SK-N-SH treated with all-trans-retinoic acid at 6 μM for 48 hours (cell line): ENCODE data around the gene ZAR1L.

Experiments
- ATAC-seq: fragments of 200-7000 bp; cut with Tn5 transposase; 3 replicates; pipeline ENCODE4 v1.9.1; 2020; ENCODE audit warnings: mild to moderate bottlenecking, moderate library complexity
- ARNTL ChIP-seq: fragments of 450-650 bp; formaldehyde crosslinking; IDR thresholded peaks from 2 replicates; pipeline ENCODE4 v1.5.0; 2020; ENCODE audit warnings: low read depth, mild to moderate bottlenecking, moderate library complexity, borderline replicate concordance
- CREB5 ChIP-seq: fragments of 250-450 bp; sonication (Bioruptor Pico); IDR thresholded peaks from 2 replicates; pipeline ENCODE4 v1.5.1; 2020; ENCODE audit warnings: low read depth, mild to moderate bottlenecking, moderate library complexity
- CSDC2 ChIP-seq: fragments of 250-450 bp; sonication (Bioruptor Pico); IDR thresholded peaks from 2 replicates; pipeline ENCODE4 v1.5.0; 2020; ENCODE audit warnings: mild to moderate bottlenecking, moderate library complexity
- CSRNP3 ChIP-seq: fragments of 250-450 bp; sonication (Bioruptor Pico); IDR thresholded peaks from 2 replicates; pipeline ENCODE4 v1.5.1; 2021; ENCODE audit warnings: mild to moderate bottlenecking, moderate library complexity
- ESRRG ChIP-seq: fragments of 250-450 bp; sonication (Bioruptor Pico); IDR thresholded peaks from 2 replicates; pipeline ENCODE4 v1.6.1; 2021; ENCODE audit warnings: mild to moderate bottlenecking
- GLIS3 ChIP-seq: fragments of 250-450 bp; sonication (Bioruptor Pico); IDR thresholded peaks from 2 replicates; pipeline ENCODE4 v1.5.0; 2020; ENCODE audit warnings: mild to moderate bottlenecking, moderate library complexity
- ISL1 ChIP-seq: fragments of 250-450 bp; sonication (Bioruptor Pico); IDR thresholded peaks from 2 replicates; pipeline ENCODE4 v2.1.2; 2022; ENCODE audit warnings: mild to moderate bottlenecking, moderate library complexity
- PATZ1 ChIP-seq: fragments of 250-450 bp; sonication (Bioruptor Pico); IDR thresholded peaks from 2 replicates; pipeline ENCODE4 v1.8.0; 2020; ENCODE audit warnings: mild to moderate bottlenecking, moderate library complexity, borderline replicate concordance
- POU6F1 ChIP-seq: fragments of 250-450 bp; sonication (Bioruptor Pico); IDR thresholded peaks from 2 replicates; pipeline ENCODE4 v1.8.0; 2021; ENCODE audit warnings: low read depth, mild to moderate bottlenecking, moderate library complexity, borderline replicate concordance
- PPARA ChIP-seq: fragments of 250-450 bp; sonication (Bioruptor Pico); IDR thresholded peaks from 2 replicates; pipeline ENCODE4 v1.5.0; 2020; ENCODE audit warnings: mild to moderate bottlenecking, borderline replicate concordance
- RARB ChIP-seq: fragments of 250-450 bp; sonication (Bioruptor Pico); IDR thresholded peaks from 2 replicates; pipeline ENCODE4 v1.8.0; 2021; ENCODE audit warnings: mild to moderate bottlenecking, moderate library complexity
- SNAI2 ChIP-seq: fragments of 250-450 bp; sonication (Bioruptor Pico); IDR thresholded peaks from 2 replicates; pipeline ENCODE4 v1.5.0; 2020; ENCODE audit warnings: mild to moderate bottlenecking, moderate library complexity
- TCF4 ChIP-seq: fragments of 250-450 bp; sonication (Bioruptor Pico); IDR thresholded peaks from 2 replicates; pipeline ENCODE4 v1.8.0; 2021; ENCODE audit warnings: mild to moderate bottlenecking, moderate library complexity, borderline replicate concordance
- TOX ChIP-seq: fragments of 250-450 bp; sonication (Bioruptor Pico); IDR thresholded peaks from 2 replicates; pipeline ENCODE4 v1.8.0; 2021; ENCODE audit warnings: mild to moderate bottlenecking, moderate library complexity, borderline replicate concordance
- TSHZ2 ChIP-seq: fragments of 250-450 bp; sonication (Bioruptor Pico); IDR thresholded peaks from 2 replicates; pipeline ENCODE4 v1.5.0; 2020; ENCODE audit warnings: mild to moderate bottlenecking, moderate library complexity
- ZC3H10 ChIP-seq: fragments of 250-450 bp; sonication (Bioruptor Pico); IDR thresholded peaks from 2 replicates; pipeline ENCODE4 v1.5.1; 2021; ENCODE audit warnings: mild to moderate bottlenecking, moderate library complexity
- ZFP3 ChIP-seq: fragments of 250-450 bp; sonication (Bioruptor Pico); IDR thresholded peaks from 2 replicates; pipeline ENCODE4 v1.5.0; 2020; ENCODE audit warnings: mild to moderate bottlenecking, moderate library complexity
- ZFP30 ChIP-seq: fragments of 450-650 bp; formaldehyde crosslinking; IDR thresholded peaks from 2 replicates; pipeline ENCODE4 v1.5.0; 2022; ENCODE audit warnings: mild to moderate bottlenecking, moderate library complexity
- ZNF565 ChIP-seq: fragments of 450-650 bp; formaldehyde crosslinking; conservative IDR thresholded peaks from 2 replicates; pipeline ENCODE4 v1.5.0; 2020; ENCODE audit warnings: low read depth, mild to moderate bottlenecking, moderate library complexity
- ZNF70 ChIP-seq: fragments of 450-650 bp; formaldehyde crosslinking; IDR thresholded peaks from 2 replicates; pipeline ENCODE4 v1.5.0; 2020; ENCODE audit warnings: mild to moderate bottlenecking, moderate library complexity
- ZNF8 ChIP-seq: fragments of 450-650 bp; formaldehyde crosslinking; IDR thresholded peaks from 2 replicates; pipeline ENCODE4 v1.5.0; 2020; ENCODE audit warnings: mild to moderate bottlenecking, moderate library complexity

The ZAR1L gene

GRCh38 chr13:32264407-32264806 is 50.8 kb downstream of the ZAR1L start:
- TF ChIP-seq PATZ1 (CRISPR knock-in tag) (no peak), TCF4 (CRISPR knock-in tag) (no peak), RARB (CRISPR knock-in tag) (no peak), ZC3H10 (CRISPR knock-in tag) (no peak), ESRRG (CRISPR knock-in tag) (no peak), TSHZ2 (no peak), POU6F1 (CRISPR knock-in tag) (no peak), ZNF565 (CRISPR knock-in tag) (no peak), ARNTL (CRISPR knock-in tag) (no peak), CSRNP3 (CRISPR knock-in tag) (no peak), SNAI2 (CRISPR knock-in tag) (no peak), ZNF70 (CRISPR knock-in tag) (no peak), GLIS3 (no peak), ZFP3 (CRISPR knock-in tag) (no peak), ZFP30 (no peak), TOX (no peak), ZNF8 (CRISPR knock-in tag) (no peak), CSDC2 (CRISPR knock-in tag) (no peak)

GRCh38 chr13:32262619-32263018 is 52.5 kb downstream of the ZAR1L start:
- TF ChIP-seq TCF4 (CRISPR knock-in tag) (no peak), PPARA (CRISPR knock-in tag) (no peak), TSHZ2 (no peak), CSDC2 (CRISPR knock-in tag) (no peak), ISL1 (CRISPR knock-in tag) (no peak), ESRRG (CRISPR knock-in tag) (no peak), CREB5 (CRISPR knock-in tag) (no peak)
- ATAC-seq = no peak

More at GRCh38 chr13:32264407-32264806, 50.8 kb downstream of the ZAR1L start:
- ATAC-seq = no peak
